OCI-LY1 (cell line): ENCODE data around the gene CDH22.

ENCODE experiments used
- H2AFZ ChIP-seq: fragments of 200-600 bp; sonication (generic), shearing (Covaris generic); 2 replicates; pipeline ENCODE4 v1.6.0; 2014; ENCODE audit warnings: antibody characterized with exemption, mild to moderate bottlenecking, low read length
- H3F3A ChIP-seq: fragments of 200-600 bp; sonication (generic), shearing (Covaris generic); 2 replicates; pipeline ENCODE4 v1.6.0; 2014; ENCODE audit warnings: mild to moderate bottlenecking, antibody characterized with exemption, low read length, moderate library complexity; ENCODE audit not compliant: insufficient read depth
- H3K27ac ChIP-seq: fragments of 200-600 bp; sonication (generic); 2 replicates; pipeline ENCODE4 v1.5.1; 2014; ENCODE audit warnings: low read length, mixed run types, mild to moderate bottlenecking, low read depth; ENCODE audit not compliant: poor library complexity, severe bottlenecking
- H3K27me3 ChIP-seq: fragments of 200-600 bp; sonication (generic); 2 replicates; pipeline ENCODE4 v1.6.0; 2014; ENCODE audit warnings: antibody characterized with exemption, mild to moderate bottlenecking, low read length, moderate library complexity; ENCODE audit not compliant: insufficient read depth
- H3K36me3 ChIP-seq: fragments of 200-600 bp; sonication (generic); 2 replicates; pipeline ENCODE4 v1.6.1; 2014; ENCODE audit warnings: mild to moderate bottlenecking, antibody characterized with exemption, low read length, moderate library complexity, mixed read lengths; ENCODE audit not compliant: insufficient read depth
- H3K4me1 ChIP-seq: fragments of 200-600 bp; sonication (generic); 2 replicates; pipeline ENCODE4 v1.5.1; 2014; ENCODE audit warnings: mild to moderate bottlenecking, low read length, moderate library complexity; ENCODE audit not compliant: insufficient read depth, severe bottlenecking
- H3K4me2 ChIP-seq: fragments of 200-600 bp; sonication (generic), shearing (Covaris generic); 2 replicates; pipeline ENCODE4 v1.6.1; 2014; ENCODE audit warnings: low read length
- H3K4me3 ChIP-seq: fragments of 200-600 bp; sonication (generic); 2 replicates; pipeline ENCODE4 v1.5.1; 2014; ENCODE audit warnings: low read length, low read depth, mild to moderate bottlenecking, mixed read lengths; ENCODE audit not compliant: poor library complexity, severe bottlenecking
- H3K79me2 ChIP-seq: fragments of 200-600 bp; shearing (Covaris generic); 2 replicates; pipeline ENCODE4 v1.6.1; 2016; ENCODE audit warnings: mixed run types, low read length, mixed read lengths; ENCODE audit not compliant: insufficient read depth
- H3K9ac ChIP-seq: fragments of 200-600 bp; sonication (generic), shearing (Covaris generic); 2 replicates; pipeline ENCODE4 v1.6.1; 2014; ENCODE audit warnings: mild to moderate bottlenecking, low read length, mixed read lengths
- H3K9me2 ChIP-seq: fragments of 200-600 bp; sonication (generic), shearing (Covaris generic); 2 replicates; pipeline ENCODE4 v1.6.1; 2014; ENCODE audit warnings: low read depth, mild to moderate bottlenecking, low read length, mixed read lengths
- H3K9me3 ChIP-seq: fragments of 200-600 bp; shearing (Covaris generic); 2 replicates; pipeline ENCODE4 v1.6.1; 2014; ENCODE audit warnings: low read length, mixed read lengths
- H4K20me1 ChIP-seq: fragments of 200-600 bp; sonication (generic), shearing (Covaris generic); 2 replicates; pipeline ENCODE4 v1.6.0; 2016; ENCODE audit warnings: mild to moderate bottlenecking, low read length; ENCODE audit not compliant: insufficient read depth
- CTCF ChIP-seq: fragments of 200-600 bp; sonication (generic), shearing (Covaris generic); IDR thresholded peaks from 2 replicates; pipeline ENCODE4 v1.5.1; 2017; ENCODE audit warnings: mild to moderate bottlenecking, antibody characterized with exemption, low read length, moderate library complexity, mixed read lengths
- EZH2 ChIP-seq: fragments of 200-600 bp; sonication (generic), shearing (Covaris generic); IDR thresholded peaks from 2 replicates; pipeline ENCODE4 v1.8.0; 2017; ENCODE audit warnings: borderline replicate concordance, mixed run types, mild to moderate bottlenecking, antibody characterized with exemption, low read length, moderate library complexity, mixed read lengths

CDH22 gene

DNA sequence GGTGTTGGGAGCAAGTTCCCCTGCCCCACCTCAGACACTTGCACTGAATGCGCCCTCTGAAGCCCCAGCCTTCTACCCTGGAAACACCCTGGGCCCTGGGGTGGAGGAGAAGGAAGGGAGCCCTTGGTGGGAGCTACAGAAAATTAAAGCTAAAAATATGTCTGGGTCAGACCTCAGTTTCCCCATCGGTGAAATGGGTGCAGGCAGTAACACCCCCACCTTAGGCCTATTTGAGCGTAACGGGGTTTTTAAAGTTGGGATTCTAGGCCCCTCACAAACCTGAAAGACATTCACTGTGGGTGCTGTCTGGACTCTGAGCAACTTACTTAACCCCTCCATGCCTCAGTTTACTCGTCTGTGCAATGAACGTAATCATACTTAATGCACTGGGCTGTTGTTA, 19.3 kb upstream of the CDH22 start:
- H3K27ac ChIP-seq, result no peak overlapping the region
- H3K79me2 ChIP-seq, result no peaks in the 10 kb centered on the region
- no peak overlapping the region for H3K4me3 ChIP-seq
- no peaks in the 10 kb centered on the region for H4K20me1 ChIP-seq
- H3K9me2 ChIP-seq, result no peaks in the 10 kb centered on the region
- H3K4me1 ChIP-seq, result no peaks in the 10 kb centered on the region
- H3K9ac ChIP-seq, result no peak overlapping the region
- H3F3A ChIP-seq, result no peaks in the 10 kb centered on the region
- H2AFZ ChIP-seq, result no peak overlapping the region
- H3K36me3 ChIP-seq, result no peaks in the 10 kb centered on the region
- H3K9me3 ChIP-seq, result no peaks in the 10 kb centered on the region
- no peaks in the 10 kb centered on the region; the same call in 1 of the 2 replicates for H3K27me3 ChIP-seq
- TF ChIP-seq EZH2, result no peak
- no peak for TF ChIP-seq CTCF
- no peak overlapping the region for H3K4me2 ChIP-seq

DNA sequence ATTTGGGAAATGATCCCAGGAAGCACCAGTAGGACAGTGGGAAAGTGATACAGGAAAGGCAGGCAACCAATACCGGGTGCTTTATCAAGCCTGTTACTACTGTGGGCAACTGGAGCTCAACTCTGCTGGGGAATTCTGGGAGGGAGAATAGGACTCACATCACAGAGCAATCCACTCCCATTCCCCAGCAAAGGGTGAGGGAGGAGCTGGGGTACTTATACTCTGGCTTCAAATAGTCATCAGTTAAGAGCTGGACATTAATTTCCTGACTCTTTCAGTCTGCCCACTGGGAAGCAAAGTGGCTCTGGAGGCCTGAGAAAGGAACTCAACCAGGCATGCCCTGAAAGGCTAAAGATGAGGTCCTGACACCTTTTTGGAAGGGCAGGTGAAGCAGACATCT, 17.5 kb upstream of the CDH22 start:
- TF ChIP-seq EZH2 (no peak), CTCF (no peak)

DNA sequence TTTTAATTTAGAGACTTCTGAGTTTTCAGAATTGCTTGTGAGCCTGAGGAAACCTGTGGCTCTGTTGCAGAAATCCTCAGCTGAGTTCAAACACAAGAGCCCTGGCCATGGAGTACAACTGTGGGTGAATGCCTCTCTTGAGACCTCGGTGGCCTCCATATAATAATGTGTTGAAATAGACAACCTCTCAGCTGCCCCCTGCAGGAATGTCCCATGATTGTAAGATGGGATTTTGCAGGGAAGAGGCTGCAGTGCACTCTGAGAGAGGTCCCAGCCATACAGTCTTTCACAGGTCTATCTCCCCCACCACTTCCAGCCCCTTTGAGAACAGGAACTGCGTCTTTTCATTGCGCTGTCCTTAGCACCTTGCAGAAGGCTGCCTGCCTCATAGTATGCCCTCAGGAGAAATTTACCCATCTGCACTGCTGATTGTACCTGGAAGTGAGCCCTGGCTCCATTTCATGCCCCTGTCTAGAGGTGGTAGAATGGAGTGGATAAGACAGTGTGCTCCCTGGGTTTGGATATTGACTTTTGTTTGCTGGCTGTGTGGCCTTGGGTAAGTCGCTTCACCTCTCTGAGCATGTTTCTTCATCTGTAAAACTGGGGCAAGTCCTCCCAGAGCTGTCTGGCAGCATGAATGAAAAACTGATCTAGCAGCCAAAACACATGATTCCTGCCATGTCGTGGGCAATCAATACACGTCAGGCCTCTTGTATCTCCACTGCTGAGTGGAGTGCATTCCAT, 16.8 kb upstream of the CDH22 start:
- Histone ChIP-seq H3K79me2 (no peaks in the 10 kb centered on the region), H3K27me3 (no peaks in the 10 kb centered on the region; the same call in 1 of the 2 replicates), H3K9me3 (no peaks in the 10 kb centered on the region), H3K36me3 (no peaks in the 10 kb centered on the region), H3K27ac (no peak overlapping the region), H3K4me2 (no peak overlapping the region), H3K9me2 (no peaks in the 10 kb centered on the region), H3F3A (no peaks in the 10 kb centered on the region), H3K4me3 (no peak overlapping the region), H3K9ac (no peak overlapping the region), H3K4me1 (no peaks in the 10 kb centered on the region), H2AFZ (no peak overlapping the region), H4K20me1 (no peaks in the 10 kb centered on the region)
- TF ChIP-seq CTCF (peak; percentile 29), EZH2 (no peak)

More for the DNA sequence above, 17.5 kb upstream of the CDH22 start:
- Histone ChIP-seq H3K79me2 (no peaks in the 10 kb centered on the region), H3K9ac (no peak overlapping the region), H4K20me1 (no peaks in the 10 kb centered on the region), H3K27ac (no peak overlapping the region), H3K9me3 (no peaks in the 10 kb centered on the region), H2AFZ (no peak overlapping the region), H3F3A (no peaks in the 10 kb centered on the region), H3K36me3 (no peaks in the 10 kb centered on the region), H3K9me2 (no peaks in the 10 kb centered on the region), H3K4me2 (no peak overlapping the region), H3K27me3 (no peaks in the 10 kb centered on the region; the same call in 1 of the 2 replicates), H3K4me1 (no peaks in the 10 kb centered on the region), H3K4me3 (no peak overlapping the region)
